HG02840 (cell line): Measurements from ENCODE around the gene LUZP2.

Source experiments
- ATAC-seq: cut with Tn5 transposase; IDR thresholded peaks from one replicate; pipeline ENCODE4 v1.9.1; 2021; ENCODE audit warnings: mild to moderate bottlenecking, moderate library complexity, moderate number of reproducible peaks; ENCODE audit not compliant: unreplicated experiment, low FRiP score

Gene LUZP2

GRCh38 chr11:24496736-24497725, at the start of gene LUZP2:
Gene LUZP2 (plus strand): TSS chr11:24497053.
- ATAC-seq, result no peak

DNA sequence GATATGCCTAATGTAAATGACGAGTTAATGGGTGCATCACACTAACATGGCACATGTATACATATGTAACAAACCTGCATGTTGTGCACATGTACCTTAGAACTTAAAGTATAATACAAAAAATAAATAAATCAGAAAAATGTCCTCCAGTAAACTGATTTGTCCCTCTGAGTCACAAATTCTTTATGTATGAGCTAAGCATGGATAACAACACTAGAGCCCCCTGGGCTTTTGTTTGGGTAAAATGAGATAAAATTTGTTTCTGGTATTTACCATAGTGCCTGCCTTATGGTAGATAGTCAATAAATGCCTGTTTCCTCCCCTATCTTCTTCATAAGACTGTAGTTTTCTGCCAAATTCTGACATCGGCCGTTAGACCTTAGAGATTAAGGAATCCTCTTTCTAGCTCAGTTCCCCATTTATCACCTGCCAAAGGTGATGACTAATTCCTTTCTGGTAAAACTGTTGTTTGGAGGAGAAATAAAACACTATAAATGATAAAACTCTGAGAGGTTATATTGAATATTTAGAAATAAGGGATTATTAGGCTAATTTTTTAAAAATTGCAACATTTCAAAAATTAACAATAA, 43.6 kb upstream of the LUZP2 start:
- no peak for ATAC-seq

DNA sequence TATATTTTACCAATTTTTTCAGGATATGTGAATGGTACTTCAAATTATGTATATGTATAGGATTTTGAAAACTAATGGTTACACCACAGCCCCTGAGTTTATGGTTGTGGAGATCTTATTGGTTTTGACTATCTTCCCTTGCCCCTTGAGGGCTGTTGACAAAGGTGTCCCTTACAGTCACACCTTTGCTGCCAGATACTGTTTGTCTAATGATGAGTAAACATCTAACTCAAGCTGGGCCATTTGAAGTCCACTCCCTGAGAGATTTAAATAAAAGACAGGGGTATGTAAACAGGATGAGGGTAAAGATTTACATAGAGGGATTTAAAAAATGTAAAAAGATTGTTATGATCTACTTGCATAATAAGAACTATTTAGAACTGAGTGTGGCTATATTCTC, 38.9 kb upstream of the LUZP2 start:
- no peak for ATAC-seq

DNA sequence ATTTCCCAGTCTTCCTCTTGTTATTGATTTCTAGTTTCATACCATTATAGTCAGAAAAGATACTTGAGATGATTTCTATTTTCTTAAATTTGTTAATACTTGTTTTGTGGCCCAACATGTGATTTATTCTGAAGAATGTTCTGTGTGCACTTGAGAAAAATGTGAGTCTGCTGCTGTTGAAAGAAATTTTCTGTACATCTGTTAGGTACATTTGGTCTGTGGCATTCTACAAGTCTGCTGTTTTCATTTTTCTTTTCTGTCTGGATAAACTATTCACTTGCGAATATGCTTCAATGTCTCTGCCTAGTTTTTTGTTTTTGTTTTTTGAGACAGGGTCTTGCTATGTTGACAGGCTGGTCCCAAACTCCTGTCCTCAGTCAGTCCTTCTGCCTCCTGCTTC, 26.4 kb upstream of the LUZP2 start:
- ATAC-seq, result no peak

DNA sequence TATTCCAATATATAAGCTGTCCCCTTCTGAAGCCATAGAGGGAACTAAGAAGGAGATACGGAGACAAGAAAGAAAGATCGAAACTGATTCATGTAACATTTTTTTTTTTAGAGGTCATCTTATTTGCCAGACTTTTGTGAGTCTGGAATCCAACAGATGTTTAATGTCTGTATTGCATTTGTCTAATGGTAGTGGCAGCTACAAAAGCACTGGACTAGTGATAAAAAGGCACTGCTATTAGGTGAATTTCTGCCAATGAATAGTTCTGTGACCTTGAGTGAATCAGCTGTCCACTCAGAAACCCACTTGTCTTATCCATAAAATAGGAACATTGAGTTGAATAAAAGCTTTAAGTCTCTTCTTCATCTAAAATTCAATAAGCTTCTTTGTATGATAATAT, 25.8 kb upstream of the LUZP2 start:
- ATAC-seq, result no peak

DNA sequence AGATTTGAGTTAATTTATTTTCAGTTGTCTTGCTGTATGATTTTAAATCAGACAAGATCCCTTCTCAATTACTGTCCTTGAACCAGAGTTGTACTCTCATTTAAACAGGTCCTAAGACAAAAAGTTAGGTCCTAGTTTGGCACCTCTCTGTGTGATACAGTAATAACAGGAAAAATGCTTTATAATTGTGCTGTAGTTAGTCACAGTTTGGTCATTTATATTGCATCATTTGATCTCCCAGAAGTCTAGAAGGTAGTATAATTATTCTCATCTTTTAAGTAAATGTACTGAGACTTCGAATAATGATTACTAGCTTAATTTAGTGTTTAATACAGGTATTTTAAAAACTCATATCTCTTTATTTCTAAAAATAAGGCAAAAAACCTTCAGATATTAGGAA, 18.1 kb upstream of the LUZP2 start:
- no peak for ATAC-seq

- ATAC-seq, result no peak
Observed at GRCh38 chr11:24489477-24489876, 7.4 kb upstream of the LUZP2 start.

DNA sequence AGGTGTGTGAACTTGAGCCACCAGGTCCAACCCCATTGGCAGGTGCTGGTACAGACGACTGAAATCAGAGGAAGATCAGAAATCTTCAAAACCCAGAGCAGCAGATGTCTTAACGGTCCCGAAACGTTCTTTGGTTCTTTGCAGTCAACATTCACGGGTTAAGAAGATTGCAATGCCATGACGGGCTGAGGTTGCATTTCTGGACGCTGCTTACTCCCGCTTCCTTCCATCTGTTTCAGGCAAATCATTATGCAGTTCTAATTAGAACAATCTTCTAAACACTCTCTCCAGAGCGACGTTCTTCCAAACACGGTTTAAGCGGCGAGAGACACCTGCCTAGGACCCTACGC, 492 bp upstream of the LUZP2 start:
- no peak for ATAC-seq

- no peak for ATAC-seq
Observed at GRCh38 chr11:24497831-24498230, 978 bp downstream of the LUZP2 start.

DNA sequence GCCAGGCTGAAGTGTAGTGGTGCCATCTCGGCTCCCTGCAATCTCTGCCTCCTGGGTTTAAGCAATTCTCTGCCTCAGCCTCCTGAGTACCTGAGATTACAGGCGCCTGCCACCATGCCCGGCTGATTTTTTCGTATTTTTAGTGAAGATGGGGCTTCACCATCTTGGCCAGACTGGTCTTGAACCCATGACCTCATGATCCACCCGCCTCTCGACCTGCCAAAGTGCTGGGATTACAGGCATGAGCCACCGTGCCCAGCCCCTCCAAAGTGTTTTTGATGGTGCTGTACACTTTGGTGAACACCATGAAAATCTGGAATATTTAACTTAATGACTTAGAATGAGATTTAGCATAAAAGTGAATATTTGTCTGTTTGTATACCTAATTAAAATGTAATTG, 5.6 kb downstream of the LUZP2 start:
- ATAC-seq, result no peak

- ATAC-seq, result no peak
Observed at GRCh38 chr11:24509114-24509513, 12.3 kb downstream of the LUZP2 start.

DNA sequence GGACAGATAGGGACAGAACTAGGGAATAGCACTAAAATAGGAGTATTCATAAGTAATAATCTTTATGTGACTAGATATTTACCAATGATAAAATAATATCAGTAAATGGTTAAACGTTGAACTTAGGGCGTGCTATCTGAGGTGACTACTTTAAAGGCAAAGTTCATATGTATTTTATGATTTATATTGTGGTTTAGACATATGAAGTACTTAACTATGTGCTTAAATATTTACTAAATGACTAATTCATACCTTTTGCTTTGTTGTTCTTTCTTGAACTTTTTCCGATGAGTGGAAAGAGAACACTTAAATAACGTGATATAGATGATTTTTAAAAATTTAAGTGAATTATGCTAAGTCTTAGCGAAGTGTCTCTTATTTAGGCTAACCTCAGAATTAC, 14.7 kb downstream of the LUZP2 start:
- no peak for ATAC-seq

GRCh38 chr11:24513479-24514218, 16.8 kb downstream of the LUZP2 start:
- ATAC-seq, result no peak

- peak; percentile 82 for ATAC-seq
Observed at GRCh38 chr11:24514219-24514594, 17.4 kb downstream of the LUZP2 start.

DNA sequence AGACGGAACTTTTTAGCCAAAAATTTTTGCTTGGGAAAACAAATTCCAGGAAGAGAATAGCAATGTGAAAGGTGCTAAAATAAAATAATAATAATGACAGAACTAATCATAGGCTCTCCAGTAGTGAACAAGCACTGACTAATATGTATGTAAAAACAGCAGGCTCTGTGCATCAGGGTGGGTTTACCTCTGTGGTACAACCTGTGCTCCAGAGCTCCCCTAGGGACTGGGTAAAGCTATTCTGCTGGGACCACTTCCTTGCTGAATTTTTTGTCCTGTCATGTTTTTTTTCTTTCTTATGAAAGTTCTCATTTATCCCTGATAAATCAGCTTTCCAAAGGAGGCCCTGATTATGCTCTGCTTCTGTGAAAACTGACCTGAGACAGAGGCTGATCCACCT, 18.8 kb downstream of the LUZP2 start:
- no peak for ATAC-seq

- no peak for ATAC-seq
Observed at GRCh38 chr11:24516638-24517037, 19.8 kb downstream of the LUZP2 start.

DNA sequence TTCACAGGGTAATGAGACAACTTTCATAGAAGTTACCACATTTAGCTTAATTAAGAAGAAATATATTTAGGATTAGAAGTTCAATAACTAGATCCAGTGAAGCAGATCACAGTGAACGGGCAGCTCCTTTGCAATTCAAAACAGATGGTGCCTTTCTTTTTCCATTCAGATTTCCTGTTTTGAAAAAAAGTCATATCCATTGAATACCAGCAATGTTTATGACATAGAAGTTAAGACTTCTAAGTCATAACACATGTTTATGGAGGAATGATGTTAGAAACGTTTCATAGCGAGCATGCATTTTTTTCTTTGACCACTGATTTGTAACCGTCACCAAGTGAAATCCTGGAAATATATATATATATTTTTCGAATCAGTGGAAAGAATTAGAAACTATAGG, 24.7 kb downstream of the LUZP2 start:
- no peak for ATAC-seq

- ATAC-seq, result no peak
Observed at GRCh38 chr11:24524156-24524555, 27.3 kb downstream of the LUZP2 start.

DNA sequence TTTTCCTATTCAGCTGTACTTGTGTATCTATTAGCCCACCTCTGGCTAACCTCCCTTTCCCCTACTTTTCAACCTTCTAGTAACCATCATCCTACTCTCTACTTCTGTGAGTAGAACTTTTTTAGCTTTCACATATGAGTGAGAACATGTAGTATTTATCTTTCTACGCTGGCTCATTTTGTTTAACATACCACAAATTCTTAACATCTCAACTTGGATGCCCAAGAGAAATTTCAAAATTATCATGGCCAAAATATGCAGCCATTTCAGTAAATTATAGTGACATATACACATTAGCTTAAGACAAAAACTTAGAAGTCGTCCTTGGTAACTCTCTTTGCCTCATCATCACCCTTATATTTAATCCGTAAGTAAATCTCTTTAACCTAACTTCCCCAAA, 34.7 kb downstream of the LUZP2 start:
- no peak for ATAC-seq

DNA sequence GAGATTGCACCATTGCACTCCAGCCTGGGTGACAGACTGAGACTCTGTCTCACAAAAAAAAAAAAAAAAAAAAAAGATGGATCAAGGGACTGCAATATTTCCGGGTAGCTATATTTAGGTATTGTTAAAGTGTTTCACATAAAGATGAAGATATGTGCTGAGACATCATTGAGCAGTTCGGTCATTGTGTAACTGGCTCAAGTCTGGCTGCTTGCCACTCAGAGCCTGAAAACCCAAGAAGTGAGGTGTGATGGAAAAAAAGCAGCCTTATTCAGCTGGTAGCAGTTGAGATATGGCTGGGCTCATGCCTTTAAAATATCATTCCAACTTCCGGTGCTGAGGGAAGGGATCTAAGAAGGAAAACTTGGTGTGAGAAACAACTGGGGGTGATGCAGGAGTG, 46.9 kb downstream of the LUZP2 start:
- ATAC-seq, result no peak

DNA sequence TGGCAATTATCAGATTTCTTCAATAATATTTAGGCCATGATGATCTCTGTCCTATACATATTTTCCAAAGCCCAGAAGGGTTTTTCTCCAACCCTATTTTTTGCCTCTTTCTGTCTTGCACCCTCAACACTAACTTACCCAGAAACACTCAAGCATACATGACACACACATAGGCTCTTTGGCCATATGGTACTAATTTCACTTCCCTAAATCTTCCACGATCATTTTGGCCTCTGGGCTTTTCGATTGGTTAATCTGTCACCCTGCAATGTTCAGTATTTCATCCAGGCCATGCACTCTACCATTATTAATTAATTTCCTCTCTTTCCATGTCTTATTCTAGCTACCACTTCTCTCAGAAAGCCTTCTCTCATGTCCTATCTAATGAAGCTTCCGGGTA, 59.8 kb downstream of the LUZP2 start:
- ATAC-seq, result no peak
